Mammary epithelial cell (primary cell): ENCODE measurements around the gene SLC16A12.

Experiments
- CTCF ChIP-seq, 2 donors: IDR thresholded peaks in 1 of 2; conservative IDR thresholded peaks in 1 of 2; 2 replicates each; pipeline ENCODE4 v1.5.1; 2011 to 2012; ENCODE audit warnings: inconsistent platforms in 2 of 2, low read length in 2 of 2, mild to moderate bottlenecking in 2 of 2, control low read depth in 1 of 2, low read depth in 1 of 2; ENCODE audit not compliant: insufficient read depth in 1 of 2; ENCODE audit errors: extremely low read depth in 1 of 2
- EZH2 ChIP-seq: IDR thresholded peaks from 2 replicates; pipeline ENCODE4 v1.6.1; 2012; ENCODE audit warnings: low read length, inconsistent platforms, borderline replicate concordance

- TF ChIP-seq CTCF (conservative IDR thresholded peaks at IDR 0.05 in 1 of 2, IDR thresholded peaks at IDR 0.05 in 1 of 2; ENCODE audit: extremely low read depth in 1 of 2, insufficient read depth in 1 of 2, low read depth in 1 of 2, low read length in 2 of 2) (no peak), EZH2 (no peak)
Observed at GRCh38 chr10:89481662-89482061, 53.7 kb downstream of the SLC16A12 start.
